Mucosa of rectum (tissue), 2 donors: Measurements from ENCODE around the gene SPEF2.

Experiments
- H3K27ac ChIP-seq, 2 donors: one replicate each; pipeline ENCODE4 v1.7.0; 2013; ENCODE audit warnings: inconsistent platforms in 2 of 2, low read depth in 2 of 2, low read length in 2 of 2
- H3K27me3 ChIP-seq, 2 donors: one replicate each; pipeline ENCODE4 v1.7.0; 2013; ENCODE audit warnings: low read length in 2 of 2; ENCODE audit not compliant: control insufficient read depth in 2 of 2, insufficient read depth in 2 of 2
- H3K36me3 ChIP-seq, 2 donors: one replicate each; pipeline ENCODE4 v1.7.0; 2013; ENCODE audit warnings: low read length in 2 of 2; ENCODE audit not compliant: control insufficient read depth in 2 of 2, insufficient read depth in 2 of 2
- H3K4me1 ChIP-seq, 2 donors: one replicate each; pipeline ENCODE4 v1.7.0; 2013; ENCODE audit warnings: low read length in 2 of 2, mild to moderate bottlenecking in 1 of 2; ENCODE audit not compliant: control insufficient read depth in 2 of 2, insufficient read depth in 2 of 2
- H3K4me3 ChIP-seq, 2 donors: one replicate each; pipeline ENCODE4 v1.7.0; 2013; ENCODE audit warnings: low read length in 2 of 2
- H3K9ac ChIP-seq, 2 donors: one replicate each; pipeline ENCODE4 v1.7.0; 2013; ENCODE audit warnings: low read length in 2 of 2, low read depth in 1 of 2, mild to moderate bottlenecking in 1 of 2
- H3K9me3 ChIP-seq, 2 donors: one replicate each; pipeline ENCODE4 v1.7.0; 2013; ENCODE audit warnings: low read length in 2 of 2; ENCODE audit not compliant: control insufficient read depth in 2 of 2
- donor health status: healthy.
- donor health status: Normal muscosa, but diverticular disease.

SPEF2 gene

GRCh38 chr5:35745193-35745592 lies 127.5 kb downstream of the SPEF2 start:
- Histone ChIP-seq H3K9ac (no peak overlapping the region), H3K4me1 (no peaks in the 10 kb centered on the region), H3K27me3 (no peaks in the 10 kb centered on the region), H3K9me3 (no peaks in the 10 kb centered on the region), H3K4me3 (no peak overlapping the region), H3K27ac (no peak overlapping the region), H3K36me3 (no peaks in the 10 kb centered on the region)

GRCh38 chr5:35745660-35746059 lies 128.0 kb downstream of the SPEF2 start:
- Histone ChIP-seq H3K27ac (no peak overlapping the region), H3K36me3 (no peaks in the 10 kb centered on the region), H3K9me3 (no peaks in the 10 kb centered on the region), H3K4me1 (no peaks in the 10 kb centered on the region), H3K9ac (no peak overlapping the region), H3K27me3 (no peaks in the 10 kb centered on the region), H3K4me3 (no peak overlapping the region)

- H3K4me1 ChIP-seq = no peaks in the 10 kb centered on the region
Observed at GRCh38 chr5:35752012-35752411, 134.3 kb downstream of the SPEF2 start.

GRCh38 chr5:35753500-35753899 lies 135.8 kb downstream of the SPEF2 start:
- H3K9me3 ChIP-seq = no peaks in the 10 kb centered on the region
- no peaks in the 10 kb centered on the region for H3K36me3 ChIP-seq
- no peak overlapping the region for H3K27ac ChIP-seq
- H3K4me1 ChIP-seq = no peaks in the 10 kb centered on the region
- H3K9ac ChIP-seq = no peak overlapping the region
- H3K4me3 ChIP-seq = no peak overlapping the region
- no peaks in the 10 kb centered on the region for H3K27me3 ChIP-seq

More at GRCh38 chr5:35752012-35752411, 134.3 kb downstream of the SPEF2 start:
- H3K27ac ChIP-seq = no peak overlapping the region
- no peak overlapping the region for H3K4me3 ChIP-seq
- H3K9ac ChIP-seq = no peak overlapping the region
- no peaks in the 10 kb centered on the region for H3K36me3 ChIP-seq
- no peaks in the 10 kb centered on the region for H3K27me3 ChIP-seq
- no peaks in the 10 kb centered on the region for H3K9me3 ChIP-seq

- no peaks in the 10 kb centered on the region for H3K4me1 ChIP-seq
- H3K36me3 ChIP-seq = no peaks in the 10 kb centered on the region
- H3K9ac ChIP-seq = no peak overlapping the region
- H3K4me3 ChIP-seq = no peak overlapping the region
- H3K27ac ChIP-seq = no peak overlapping the region
- no peaks in the 10 kb centered on the region for H3K9me3 ChIP-seq
- H3K27me3 ChIP-seq = no peaks in the 10 kb centered on the region
Observed at GRCh38 chr5:35754481-35754880, 136.8 kb downstream of the SPEF2 start.

- Histone ChIP-seq H3K27me3 (no peaks in the 10 kb centered on the region), H3K4me1 (no peaks in the 10 kb centered on the region), H3K4me3 (no peak overlapping the region), H3K27ac (no peak overlapping the region), H3K9ac (no peak overlapping the region), H3K36me3 (no peaks in the 10 kb centered on the region), H3K9me3 (no peaks in the 10 kb centered on the region)
Observed at GRCh38 chr5:35755966-35756365, 138.3 kb downstream of the SPEF2 start.

GRCh38 chr5:35758151-35758724 lies 140.6 kb downstream of the SPEF2 start:
- Histone ChIP-seq H3K9ac (no peak overlapping the region), H3K4me1 (no peaks in the 10 kb centered on the region), H3K36me3 (no peaks in the 10 kb centered on the region), H3K27me3 (no peaks in the 10 kb centered on the region), H3K27ac (no peak overlapping the region), H3K4me3 (no peak overlapping the region), H3K9me3 (no peaks in the 10 kb centered on the region)

- H3K27me3 ChIP-seq = no peaks in the 10 kb centered on the region
- H3K9ac ChIP-seq = no peak overlapping the region
- H3K4me3 ChIP-seq = no peak overlapping the region
- H3K36me3 ChIP-seq = no peaks in the 10 kb centered on the region
- H3K9me3 ChIP-seq = no peaks in the 10 kb centered on the region
- H3K4me1 ChIP-seq = no peaks in the 10 kb centered on the region
- no peak overlapping the region for H3K27ac ChIP-seq
Observed at GRCh38 chr5:35761541-35761940, 143.9 kb downstream of the SPEF2 start.

GRCh38 chr5:35762368-35762767 lies 144.7 kb downstream of the SPEF2 start:
- H3K4me3 ChIP-seq = no peak overlapping the region
- no peaks in the 10 kb centered on the region for H3K4me1 ChIP-seq
- no peak overlapping the region for H3K9ac ChIP-seq
- no peaks in the 10 kb centered on the region for H3K27me3 ChIP-seq
- no peaks in the 10 kb centered on the region for H3K9me3 ChIP-seq
- no peaks in the 10 kb centered on the region for H3K36me3 ChIP-seq
- no peak overlapping the region for H3K27ac ChIP-seq

GRCh38 chr5:35765921-35766320 lies 148.3 kb downstream of the SPEF2 start:
- no peaks in the 10 kb centered on the region for H3K4me1 ChIP-seq
- H3K27ac ChIP-seq = no peak overlapping the region
- H3K4me3 ChIP-seq = no peak overlapping the region
- H3K9ac ChIP-seq = no peak overlapping the region
- H3K9me3 ChIP-seq = no peaks in the 10 kb centered on the region
- H3K36me3 ChIP-seq = no peaks in the 10 kb centered on the region
- H3K27me3 ChIP-seq = no peaks in the 10 kb centered on the region

GRCh38 chr5:35771300-35771699 lies 153.6 kb downstream of the SPEF2 start:
- no peaks in the 10 kb centered on the region for H3K36me3 ChIP-seq
- H3K27me3 ChIP-seq = no peaks in the 10 kb centered on the region
- H3K9ac ChIP-seq = no peak overlapping the region
- no peaks in the 10 kb centered on the region for H3K4me1 ChIP-seq
- no peaks in the 10 kb centered on the region for H3K9me3 ChIP-seq
- H3K27ac ChIP-seq = no peak overlapping the region
- no peak overlapping the region for H3K4me3 ChIP-seq
